Esophagus (tissue), 2 donors: ENCODE measurements around the gene ZNF319. TPM values are rescaled to one million over a fixed set of nuclear protein-coding genes. Genes with fewer than 3 reads are reported as not detected.

Source experiments
- H3K27ac ChIP-seq, 2 donors: one replicate each; pipeline ENCODE4 v1.5.1; 2013; ENCODE audit warnings: low read depth in 2 of 2, mild to moderate bottlenecking in 2 of 2, inconsistent platforms in 1 of 2, low read length in 1 of 2, moderate library complexity in 1 of 2
- H3K27me3 ChIP-seq, 2 donors: one replicate each; pipeline ENCODE4 v1.6.1; 2013; ENCODE audit warnings: low read length in 2 of 2, control low read depth in 1 of 2, mild to moderate bottlenecking in 1 of 2; ENCODE audit not compliant: insufficient read depth in 2 of 2, control insufficient read depth in 1 of 2
- H3K36me3 ChIP-seq, 2 donors: one replicate each; pipeline ENCODE4 v1.6.1; 2013; ENCODE audit warnings: low read length in 1 of 2; ENCODE audit not compliant: control insufficient read depth in 2 of 2, insufficient read depth in 2 of 2
- H3K4me1 ChIP-seq, 2 donors: one replicate each; pipeline ENCODE4 v1.6.1; 2013; ENCODE audit warnings: low read length in 1 of 2; ENCODE audit not compliant: control insufficient read depth in 2 of 2, insufficient read depth in 2 of 2
- H3K4me3 ChIP-seq, 2 donors: one replicate each; pipeline ENCODE4 v1.5.1; 2013; ENCODE audit warnings: low read length in 2 of 2, mild to moderate bottlenecking in 2 of 2, low read depth in 1 of 2, moderate library complexity in 1 of 2
- H3K9me3 ChIP-seq, 2 donors: one replicate each; pipeline ENCODE4 v1.6.1; 2013; ENCODE audit warnings: mild to moderate bottlenecking in 2 of 2, low read depth in 1 of 2, low read length in 1 of 2, moderate library complexity in 1 of 2; ENCODE audit not compliant: control insufficient read depth in 2 of 2, insufficient read depth in 1 of 2
- WGBS, 2 donors: extraction: QIAGEN DNeasy Blood & Tissue Kit; methylation state at CpG; one replicate each; pipeline ENCODE4 v1.1.7; 2013; 5-methylcytosine and 5-hydroxymethylcytosine counted together
- polyA plus RNA-seq, 2 donors: library from polyadenylated mRNA; stranded (reverse); fragments of 200-250 nt; gene quantifications; one replicate each; pipeline ENCODE4 v1.2.3, GENCODE V29; 2013
- donor health status: healthy with polysubstance abuse.
- donor health status: Bipolar disorder and iron deficiency.

ZNF319 gene
- polyA plus RNA-seq, 2 donors = 2.5 to 3.7 TPM

- Histone ChIP-seq H3K27ac (no peak overlapping the region), H3K9me3 (no peaks in the 10 kb centered on the region), H3K27me3 (no peaks in the 10 kb centered on the region), H3K4me3 (no peak overlapping the region), H3K36me3 (no peaks in the 10 kb centered on the region), H3K4me1 (peaks cover 3 to 8% of the 10 kb centered on the region in 2 donors)
- 85 to 91% methylated on average over 9 of the region's 9 CpGs for WGBS, 2 donors
Measured at GRCh38 chr16:57944970-57945739, 55.3 kb downstream of the ZNF319 start.

Other genes with a start within 250 kb of the ZNF319 start
- 10 to 100 TPM; 21.9 to 65.1 TPM for gene KIFC3, start 198.2 kb downstream of the ZNF319 start, polyA plus RNA-seq
- gene CNGB1, start 29.5 kb downstream of the ZNF319 start, polyA plus RNA-seq = under 1 TPM; 0.04 to 0.06 TPM
- 10 to 100 TPM in 1 of 2 donors, 1 to 10 TPM in 1; 8.5 to 15.8 TPM for gene USB1, start 735 bp upstream of the ZNF319 start, polyA plus RNA-seq
- gene MMP15, start 25.1 kb upstream of the ZNF319 start, polyA plus RNA-seq = 1 to 10 TPM; 2.5 to 2.7 TPM
- 10 to 100 TPM in 1 of 2 donors, 1 to 10 TPM in 1; 7.0 to 22.5 TPM for gene CFAP20, start 128.7 kb upstream of the ZNF319 start, polyA plus RNA-seq
- 10 to 100 TPM; 15.4 to 19.6 TPM for gene CSNK2A2, start 197.4 kb upstream of the ZNF319 start, polyA plus RNA-seq